ENCODE results near the gene DENND6A.
"Not testable (repeated sequence)": the region's sequence is repeated elsewhere in the genome, so short reads cannot be mapped to it uniquely, and the experiment has no call there.

The DENND6A gene

DNA sequence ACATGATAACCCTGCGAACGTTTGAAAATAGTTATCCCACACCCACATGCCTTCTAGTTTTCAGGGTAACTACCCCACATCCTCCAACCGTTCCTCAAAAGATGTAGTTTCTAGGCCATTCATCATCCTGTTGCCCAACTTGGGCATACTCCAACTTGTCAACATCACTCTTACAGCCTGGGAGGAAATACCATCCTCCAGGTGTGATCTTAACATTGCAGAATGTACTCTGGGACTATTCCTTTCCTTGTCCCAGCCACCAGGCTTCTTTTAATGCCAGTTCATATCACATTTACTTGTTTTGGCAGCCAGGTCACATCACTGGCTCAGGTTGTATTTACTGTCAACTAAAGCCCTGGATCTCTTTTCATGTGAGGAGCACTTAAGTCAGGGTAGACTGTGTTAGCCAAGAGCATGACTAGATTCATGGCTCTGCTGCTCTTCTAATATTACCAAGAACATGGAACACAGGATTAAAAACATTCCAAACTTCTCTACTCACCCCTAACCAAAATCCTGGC, 4.0 kb upstream of the DENND6A start:
- DNase-seq (ENCODE audit: low read depth in 2 of 2): no peak

DNA sequence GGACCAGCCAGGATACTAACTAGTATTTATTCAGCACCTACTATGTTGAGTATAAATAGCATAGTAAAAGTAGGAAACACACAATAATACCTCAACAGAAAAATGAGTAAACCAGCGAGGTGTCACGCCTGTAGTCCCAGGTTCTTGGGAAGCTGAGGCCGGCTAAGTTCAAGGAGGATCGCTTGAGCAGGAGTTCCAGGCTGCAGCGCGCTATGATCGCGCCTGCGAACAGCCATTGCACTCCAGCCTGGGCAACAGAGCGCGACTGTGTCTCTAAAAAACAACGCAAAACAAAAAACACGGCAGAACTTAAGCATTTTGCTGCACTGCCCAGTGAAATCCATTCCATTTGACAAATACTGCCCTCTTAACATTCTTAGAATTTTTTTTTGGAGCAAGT, 1.3 kb upstream of the DENND6A start:
- no peak for DNase-seq (ENCODE audit: low read depth in 2 of 2)

DNA sequence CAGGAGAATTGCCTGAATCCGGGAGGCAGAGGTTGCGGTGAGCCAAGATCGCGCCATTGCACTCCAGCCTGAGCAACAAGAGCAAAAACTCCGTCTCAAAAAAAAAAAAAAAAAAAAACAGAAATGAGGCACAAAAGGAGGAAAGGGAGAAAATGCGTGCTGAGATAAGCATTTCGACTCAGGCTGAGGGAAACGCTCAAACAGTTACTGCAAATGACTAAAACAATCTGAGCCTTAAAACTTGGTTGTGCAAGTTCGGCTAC, 813 bp downstream of the DENND6A start:
- DNase-seq (ENCODE audit: low read depth in 2 of 2): not testable (repeated sequence)

DNA sequence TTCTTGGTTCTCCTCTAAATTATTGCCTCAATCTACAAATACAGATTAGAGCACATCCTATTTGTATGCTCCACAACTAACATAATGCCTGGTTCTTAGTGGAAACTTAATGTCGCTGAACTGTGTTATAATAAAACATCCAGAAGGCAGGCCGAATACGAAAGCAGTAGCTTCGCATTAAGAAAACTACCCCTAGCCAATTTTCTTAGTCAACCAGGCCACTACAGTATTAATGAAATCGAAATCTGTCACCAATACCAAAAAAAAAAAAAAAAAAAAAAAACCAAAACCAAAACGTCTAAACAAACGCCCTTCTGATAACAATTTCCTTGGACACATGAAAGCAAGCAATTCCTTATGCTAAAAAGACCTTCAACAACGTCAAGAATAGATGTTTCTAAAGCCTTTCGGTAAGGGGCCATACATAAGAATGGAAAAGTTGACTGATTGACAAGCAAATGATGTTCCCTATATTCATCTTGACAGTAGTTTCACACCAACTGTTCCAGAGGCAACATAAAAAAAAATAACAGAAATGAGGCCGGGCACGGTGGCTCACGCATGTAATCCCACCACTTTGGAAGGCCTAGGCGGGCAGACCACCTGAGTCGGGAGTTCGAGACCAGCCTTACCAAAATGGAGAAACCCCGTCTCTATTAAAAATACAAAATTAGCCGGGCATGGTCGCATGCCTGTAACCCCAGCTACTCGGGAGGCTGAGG, 1.3 kb downstream of the DENND6A start:
- no peak for DNase-seq (ENCODE audit: low read depth in 2 of 2)

DNA sequence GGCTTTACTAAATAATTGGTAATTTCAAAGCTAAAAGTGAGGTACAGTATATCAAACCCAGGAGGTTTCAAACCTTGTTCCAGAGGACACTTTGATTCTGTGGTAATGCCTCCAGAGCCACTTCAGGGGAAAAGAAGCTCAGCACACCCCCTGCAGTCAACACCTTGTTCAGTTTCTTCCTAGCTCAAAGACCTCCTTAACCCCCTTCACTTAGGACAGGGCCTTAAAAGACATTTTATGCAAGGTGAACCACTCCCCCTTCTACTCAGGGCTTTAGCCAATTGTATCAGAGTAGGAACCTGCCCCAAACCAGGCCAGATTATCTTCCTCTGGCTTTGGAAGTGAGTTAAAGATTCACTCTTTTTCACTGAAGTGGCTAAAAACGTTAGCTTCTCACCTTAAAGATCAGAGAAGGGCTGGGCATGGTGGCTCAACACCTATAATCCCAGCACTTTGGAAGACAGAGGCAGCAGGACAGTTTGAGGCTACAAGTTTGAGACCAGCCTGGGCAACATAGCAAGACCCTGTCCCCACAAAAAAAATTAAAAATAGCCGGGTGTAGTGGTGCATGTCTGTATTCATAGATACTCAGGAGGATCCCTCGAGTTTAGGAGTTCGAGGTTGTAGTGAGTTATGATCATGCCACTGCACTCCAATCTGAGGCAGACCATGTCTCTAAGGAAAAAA, 3.4 kb downstream of the DENND6A start:
- DNase-seq (ENCODE audit: low read depth in 2 of 2): no peak

DNA sequence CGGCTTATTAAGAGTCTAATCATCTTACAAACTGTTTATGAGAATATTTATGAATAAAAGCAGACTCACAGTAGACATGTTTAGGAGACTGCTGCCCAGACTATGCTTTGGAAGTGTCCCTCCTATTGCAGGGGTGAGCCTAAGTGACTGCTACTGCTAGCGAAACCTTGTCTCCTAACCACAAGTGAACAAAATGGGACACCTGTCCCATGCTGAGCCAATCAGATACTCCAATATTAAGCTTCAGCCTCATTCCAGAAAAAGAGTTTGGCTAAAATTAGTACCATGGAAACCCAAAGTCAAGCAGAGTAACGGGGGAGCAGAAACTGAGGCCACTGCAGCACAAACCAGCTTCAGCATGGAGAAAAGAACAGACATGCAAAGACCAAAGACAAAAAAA, 4.6 kb downstream of the DENND6A start:
- DNase-seq (ENCODE audit: low read depth in 2 of 2): no peak

DNA sequence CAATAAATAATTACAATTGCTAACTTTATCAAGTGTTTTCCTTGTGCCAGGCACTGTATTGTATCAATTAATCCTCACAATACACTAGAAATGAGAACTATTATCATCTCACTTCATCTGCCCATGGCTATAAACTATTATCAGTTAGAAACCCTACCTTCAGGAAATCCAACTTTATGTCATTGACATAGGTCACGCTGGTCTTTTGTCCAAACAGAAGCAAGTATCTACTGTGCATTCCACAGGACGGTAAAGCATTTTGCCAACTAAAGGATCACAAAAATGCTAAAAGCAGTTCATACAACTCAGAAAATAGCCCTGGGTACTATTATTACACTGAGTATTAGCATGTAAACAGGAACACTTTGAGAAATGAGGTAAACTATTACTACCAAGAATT, 9.6 kb downstream of the DENND6A start:
- no peak for DNase-seq (ENCODE audit: low read depth in 2 of 2)

DNA sequence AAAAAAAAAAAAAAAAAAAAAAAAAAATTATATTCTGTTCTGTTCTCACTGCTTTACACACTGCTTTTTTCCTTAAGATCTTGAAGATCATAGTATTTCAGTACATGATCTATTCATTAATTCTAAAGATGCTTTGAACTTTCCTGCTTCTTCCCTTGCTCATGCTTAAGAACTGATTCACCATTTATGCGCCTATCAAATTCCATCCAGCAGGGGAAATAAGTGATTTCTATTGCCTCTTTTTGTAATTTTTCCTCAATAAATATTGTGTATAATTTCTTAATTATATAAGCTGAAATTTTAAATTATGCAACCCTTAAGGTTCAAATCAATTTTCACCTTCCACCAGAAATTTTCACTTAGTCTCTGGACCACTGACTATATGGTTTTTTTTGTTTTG, 10.6 kb downstream of the DENND6A start:
- no peak for DNase-seq (ENCODE audit: low read depth in 2 of 2)

DNA sequence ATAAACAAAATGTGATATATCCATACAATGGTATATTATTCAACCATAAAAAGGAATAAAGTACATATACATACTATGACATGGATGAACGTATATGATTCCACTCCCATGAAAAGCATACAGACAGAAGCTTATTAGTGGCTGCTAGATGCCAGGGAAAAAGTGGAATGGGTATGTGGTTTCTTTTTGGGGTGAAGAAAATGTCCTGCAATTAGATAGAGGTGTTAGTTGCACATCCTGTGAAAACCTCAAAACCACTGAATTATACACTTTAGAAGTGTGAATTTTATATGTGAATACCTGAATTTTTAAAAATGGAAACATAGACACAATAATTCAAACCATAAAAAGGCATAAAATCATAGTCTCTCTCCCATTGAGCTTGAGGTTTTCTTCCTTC, 11.2 kb downstream of the DENND6A start:
- no peak for DNase-seq (ENCODE audit: low read depth in 2 of 2)

DNA sequence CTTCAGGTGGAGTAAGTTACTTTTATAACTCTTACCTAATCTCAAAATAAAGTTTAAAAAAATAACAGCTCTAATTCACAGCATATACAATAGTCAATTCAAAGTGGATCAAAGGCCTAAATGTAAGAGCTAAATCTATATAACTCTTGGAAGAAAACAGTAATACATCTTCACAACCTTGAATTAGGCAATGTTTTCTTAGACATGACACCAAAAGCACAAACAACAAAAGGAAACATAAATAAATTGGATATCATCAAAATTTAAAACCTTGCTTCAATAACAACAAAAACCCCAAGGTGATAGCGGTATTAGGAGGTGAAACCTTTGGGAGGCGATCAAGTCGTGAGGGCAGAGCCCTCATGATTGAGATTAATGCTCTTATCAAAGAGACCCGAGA, 12.8 kb downstream of the DENND6A start:
- DNase-seq (ENCODE audit: low read depth in 2 of 2): no peak

DNA sequence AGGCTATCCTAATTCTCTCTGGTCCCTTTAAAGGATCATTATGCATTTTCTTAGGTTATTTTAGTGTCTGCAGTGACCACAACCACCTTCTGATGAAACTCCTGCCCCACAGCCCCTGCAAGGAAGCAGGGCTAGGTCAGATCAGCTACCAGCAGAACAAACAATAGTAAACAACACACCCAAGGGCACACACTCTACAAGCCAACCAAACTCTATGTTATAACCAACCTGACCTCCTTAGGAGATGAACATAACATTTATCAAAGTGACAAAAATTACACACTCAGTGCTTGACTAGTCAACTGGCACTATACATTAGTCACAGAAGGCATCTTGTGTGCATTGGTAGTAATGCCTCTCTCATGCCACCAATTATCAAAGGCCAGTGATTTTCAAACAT, 17.3 kb downstream of the DENND6A start:
- DNase-seq (ENCODE audit: low read depth in 2 of 2): no peak

DNA sequence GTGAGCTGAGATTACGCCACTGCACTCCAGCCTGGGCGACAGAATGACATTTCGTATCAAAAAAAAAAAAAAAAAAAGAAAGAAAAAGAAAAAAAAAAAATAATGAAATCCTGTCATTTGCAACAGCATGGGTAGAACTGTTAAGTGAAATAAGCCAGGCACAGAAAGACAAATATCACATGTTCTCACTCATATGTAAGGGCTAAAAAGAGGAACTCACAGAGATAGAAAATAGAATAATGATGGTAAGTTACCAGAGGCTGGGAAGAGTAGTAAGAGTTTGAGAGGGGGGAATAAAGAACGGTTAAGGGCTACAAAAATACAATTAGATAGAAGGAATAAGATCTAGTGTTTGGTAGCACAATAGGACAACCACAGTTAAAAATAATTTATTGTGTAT, 19.7 kb downstream of the DENND6A start:
- no peak for DNase-seq (ENCODE audit: low read depth in 2 of 2)

DNA sequence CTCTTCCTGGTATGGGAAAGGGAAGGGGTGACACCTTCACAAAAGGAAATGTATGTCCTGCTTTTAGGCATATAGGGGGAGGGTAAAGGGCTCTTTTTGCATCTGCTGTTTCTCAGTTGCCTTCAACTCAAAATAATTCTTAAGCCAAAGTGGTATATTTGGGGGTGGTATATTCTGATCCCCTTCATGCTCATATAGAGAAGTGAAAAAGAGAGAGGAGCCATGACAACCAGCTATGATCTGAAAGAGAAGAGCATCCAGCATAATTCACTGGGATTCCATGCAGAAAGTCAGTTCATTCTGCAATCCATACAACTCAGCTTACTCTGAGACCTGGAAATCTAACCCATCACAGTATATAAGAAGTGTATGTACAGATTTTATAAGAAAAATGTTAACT, 22.3 kb downstream of the DENND6A start:
- DNase-seq (ENCODE audit: low read depth in 2 of 2): no peak

DNA sequence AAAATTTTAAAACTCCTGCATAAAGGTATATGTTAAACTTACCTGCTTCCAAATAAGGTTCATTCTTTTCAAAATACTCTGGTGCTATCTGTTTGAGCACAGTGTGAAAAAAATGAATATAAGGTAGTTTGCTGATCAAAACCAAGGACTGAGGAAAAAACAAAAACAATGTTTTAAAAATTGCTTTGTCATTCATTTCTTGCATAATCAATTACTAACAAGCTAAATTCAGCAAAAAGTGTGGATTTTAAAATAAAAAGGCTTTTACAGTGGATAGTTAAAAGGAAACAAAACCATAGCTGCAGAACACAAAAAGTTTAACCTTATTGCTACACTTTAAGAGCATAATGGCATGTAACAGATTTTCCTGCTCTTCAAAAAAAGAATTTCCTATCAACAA, 31.5 kb downstream of the DENND6A start:
- DNase-seq (ENCODE audit: low read depth in 2 of 2): no peak

DNA sequence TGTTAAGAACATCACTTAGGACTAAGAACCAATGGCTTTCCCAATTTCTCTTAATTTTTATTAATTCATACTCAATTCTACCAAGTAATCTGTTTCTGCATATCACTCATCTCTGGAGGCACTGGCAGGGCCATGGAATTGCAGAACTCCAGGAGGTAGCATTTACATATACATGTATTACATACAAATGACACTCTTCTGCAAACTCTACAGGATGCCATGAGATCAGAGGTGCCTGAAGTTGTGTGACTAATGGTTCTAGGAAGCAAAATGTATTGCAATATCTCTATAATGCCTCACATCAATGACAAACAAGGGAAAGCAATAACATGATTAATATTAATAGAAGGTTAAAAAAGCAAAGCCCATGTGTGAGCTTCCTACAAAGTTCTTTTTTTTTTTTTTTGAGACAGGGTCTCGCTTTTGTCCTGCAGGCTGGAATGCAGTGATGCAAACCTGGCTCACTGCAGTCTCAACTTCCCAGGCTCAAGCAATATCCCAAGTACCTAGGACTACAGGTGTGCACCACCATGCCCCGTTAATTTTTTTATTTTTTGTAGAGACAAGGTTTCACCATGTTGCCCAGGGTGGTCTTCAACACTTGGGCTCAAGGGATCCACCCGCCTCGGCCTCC, 33.0 kb downstream of the DENND6A start:
- no peak for DNase-seq (ENCODE audit: low read depth in 2 of 2)

DNA sequence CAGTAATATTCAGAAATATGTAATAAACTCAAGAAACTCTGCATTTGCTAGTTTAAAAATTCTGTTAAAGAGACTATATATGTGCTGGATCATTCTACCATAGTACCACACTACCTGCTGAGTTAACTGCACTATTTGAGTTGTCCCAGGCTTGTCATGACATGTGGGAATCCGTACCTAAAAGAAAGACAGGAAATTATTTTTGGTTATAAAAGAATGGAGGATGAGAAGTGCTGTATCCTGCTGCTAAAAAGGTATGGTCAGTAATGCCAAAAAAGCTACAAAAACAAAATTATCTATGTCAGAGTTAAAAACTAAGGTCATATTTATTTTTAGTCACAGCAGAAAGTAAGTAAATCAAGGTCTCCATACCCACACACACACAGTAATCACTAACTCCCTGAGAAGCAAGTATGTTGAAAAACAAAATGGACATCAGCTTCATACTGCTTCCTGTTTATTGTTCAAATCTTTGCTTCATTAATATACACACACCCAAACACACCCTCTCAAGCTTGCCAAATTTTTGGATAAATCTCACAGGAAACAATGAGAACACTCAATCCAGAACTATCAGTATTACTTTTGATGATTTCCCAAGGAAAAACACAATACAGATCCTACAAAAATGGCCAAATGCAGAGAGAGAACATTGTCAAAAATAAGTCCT, 33.7 kb downstream of the DENND6A start:
- DNase-seq (ENCODE audit: low read depth in 2 of 2): no peak

DNA sequence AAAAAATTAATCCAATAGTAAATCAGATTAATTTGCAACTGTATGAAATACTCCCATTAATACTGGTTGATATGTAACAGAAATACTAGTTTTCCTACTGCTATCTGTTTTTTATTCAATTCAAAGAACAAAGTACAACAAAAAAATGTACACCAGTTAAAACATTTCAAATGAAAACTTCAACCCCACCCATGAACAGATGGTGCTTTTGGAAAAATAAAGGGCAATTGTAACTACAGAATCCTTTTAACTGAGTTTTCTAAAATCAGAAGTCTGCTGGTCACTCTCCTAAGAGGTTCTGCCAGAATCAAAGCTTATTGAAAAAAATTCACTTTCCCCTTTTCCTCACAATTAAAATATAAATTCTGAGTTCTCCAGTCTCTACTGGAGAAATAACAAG, 34.3 kb downstream of the DENND6A start:
- DNase-seq (ENCODE audit: low read depth in 2 of 2): no peak

DNA sequence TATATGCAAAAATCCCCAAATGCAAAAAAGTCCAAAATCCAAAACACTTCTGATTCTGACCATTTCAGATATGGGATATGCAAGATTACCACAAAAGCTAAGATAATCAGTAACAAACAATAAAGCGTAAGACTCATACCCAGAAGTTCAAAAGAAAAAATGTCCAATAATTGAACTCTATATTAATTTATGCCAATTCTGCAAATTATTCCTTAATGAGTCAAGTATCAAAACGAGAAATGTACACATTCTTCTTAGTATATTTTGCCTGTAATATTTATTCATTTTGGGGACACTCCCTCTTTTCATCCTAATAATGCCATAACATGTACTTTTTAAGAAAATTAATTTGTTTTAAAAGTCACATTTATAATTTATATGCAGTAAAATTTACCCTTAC, 37.1 kb downstream of the DENND6A start:
- DNase-seq (ENCODE audit: low read depth in 2 of 2): no peak

DNA sequence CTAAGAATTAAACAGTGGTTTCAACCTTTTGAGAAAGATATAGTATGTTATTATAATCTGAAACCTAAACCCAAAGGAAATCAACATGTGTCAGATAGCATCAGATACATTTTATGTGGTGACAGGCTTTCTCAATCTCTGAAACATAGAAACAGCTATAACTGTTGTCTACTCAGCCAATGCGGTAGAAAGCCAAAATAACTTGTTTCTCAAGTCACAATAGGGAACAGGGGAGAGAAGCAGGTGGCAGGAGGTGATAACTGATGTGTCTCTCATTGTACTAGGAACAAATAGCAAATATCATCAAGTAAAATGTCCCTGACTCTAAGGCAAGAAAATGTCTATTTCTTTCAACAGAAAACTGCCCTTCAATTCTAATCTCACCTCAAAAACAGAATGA, 38.6 kb downstream of the DENND6A start:
- no peak for DNase-seq (ENCODE audit: low read depth in 2 of 2)

DNA sequence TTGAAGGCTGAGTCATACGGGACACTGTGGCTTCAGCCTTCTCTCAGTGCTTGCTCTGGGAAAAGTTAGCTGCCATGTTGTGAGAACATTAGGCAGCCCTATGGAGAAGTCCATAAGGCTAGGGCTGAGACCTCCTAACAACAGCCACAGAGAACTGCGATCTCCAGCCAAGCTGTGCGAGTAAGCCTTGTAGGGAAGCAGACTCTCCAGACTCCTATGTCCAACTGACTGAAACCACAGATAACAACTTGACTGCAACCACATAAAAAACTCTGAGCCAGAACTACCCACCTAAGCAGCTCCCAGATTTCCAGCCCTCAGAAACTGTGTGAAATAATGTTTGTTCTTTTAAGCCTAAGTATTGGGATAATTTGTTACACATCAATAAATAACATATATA, 40.7 kb downstream of the DENND6A start:
- no peak for DNase-seq (ENCODE audit: low read depth in 2 of 2)

DNA sequence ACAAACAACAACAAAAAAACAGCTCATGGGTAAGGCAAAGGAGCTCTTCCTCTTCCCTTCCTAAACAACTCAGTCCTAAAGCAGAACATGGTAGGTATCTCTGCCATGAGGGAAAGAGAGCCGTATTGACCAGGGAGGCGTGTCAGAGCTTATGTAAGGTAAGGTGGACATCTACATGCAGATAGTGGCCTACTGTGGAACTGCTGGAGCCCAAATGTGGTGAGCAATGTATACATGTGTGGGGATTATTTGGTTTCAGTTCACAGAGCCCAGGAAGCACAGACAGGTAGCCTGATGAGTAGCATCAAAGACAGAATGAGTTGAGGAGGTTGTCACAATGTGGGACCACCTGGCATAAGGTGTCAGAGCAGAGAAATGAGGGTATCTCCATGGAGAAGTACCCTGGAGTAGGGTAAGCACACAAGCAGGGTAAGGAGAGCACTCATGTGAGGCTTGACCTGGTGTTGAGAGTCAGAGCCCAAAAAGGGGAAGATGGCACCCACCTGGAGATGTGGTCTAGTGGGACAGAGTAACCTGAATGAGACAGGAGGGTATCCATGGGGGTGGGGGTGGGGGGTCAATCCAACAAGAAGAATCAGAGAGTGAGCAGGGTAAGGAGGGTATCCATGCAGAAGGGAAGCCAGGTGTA, 45.5 kb downstream of the DENND6A start:
- DNase-seq (ENCODE audit: low read depth in 2 of 2): no peak

DNA sequence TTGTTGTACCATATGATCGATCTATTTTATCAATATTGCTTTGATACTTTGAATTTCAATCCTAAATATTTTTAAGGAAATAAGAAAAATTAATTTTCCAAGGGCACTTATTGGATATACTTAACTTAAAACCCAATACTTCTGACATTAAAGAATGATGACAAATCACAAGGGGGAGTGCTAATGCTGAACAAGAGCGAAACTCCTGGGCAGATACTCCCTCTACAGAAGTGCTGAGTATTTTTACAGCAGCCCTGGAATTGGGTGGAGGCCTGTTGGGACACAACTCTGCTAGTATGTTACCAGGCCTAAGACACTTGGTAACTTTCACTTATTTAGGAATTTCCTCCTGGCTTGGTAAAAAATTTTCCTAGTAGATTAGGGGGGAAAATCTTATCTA, 46.2 kb downstream of the DENND6A start:
- no peak for DNase-seq (ENCODE audit: low read depth in 2 of 2)
